HG02943 (cell line): ENCODE measurements around the gene UFD1.

Experiments used
- ATAC-seq: cut with Tn5 transposase; IDR thresholded peaks from one replicate; pipeline ENCODE4 v1.9.1; 2021; ENCODE audit warnings: mild to moderate bottlenecking, low read depth, moderate library complexity; ENCODE audit not compliant: unreplicated experiment

Gene UFD1

GRCh38 chr22:19516378-19517170 is 37.6 kb upstream of the UFD1 start:
- no peak for ATAC-seq

- no peak for ATAC-seq
These were observed 36.8 kb upstream of the UFD1 start for GRCh38 chr22:19515654-19516377.

DNA sequence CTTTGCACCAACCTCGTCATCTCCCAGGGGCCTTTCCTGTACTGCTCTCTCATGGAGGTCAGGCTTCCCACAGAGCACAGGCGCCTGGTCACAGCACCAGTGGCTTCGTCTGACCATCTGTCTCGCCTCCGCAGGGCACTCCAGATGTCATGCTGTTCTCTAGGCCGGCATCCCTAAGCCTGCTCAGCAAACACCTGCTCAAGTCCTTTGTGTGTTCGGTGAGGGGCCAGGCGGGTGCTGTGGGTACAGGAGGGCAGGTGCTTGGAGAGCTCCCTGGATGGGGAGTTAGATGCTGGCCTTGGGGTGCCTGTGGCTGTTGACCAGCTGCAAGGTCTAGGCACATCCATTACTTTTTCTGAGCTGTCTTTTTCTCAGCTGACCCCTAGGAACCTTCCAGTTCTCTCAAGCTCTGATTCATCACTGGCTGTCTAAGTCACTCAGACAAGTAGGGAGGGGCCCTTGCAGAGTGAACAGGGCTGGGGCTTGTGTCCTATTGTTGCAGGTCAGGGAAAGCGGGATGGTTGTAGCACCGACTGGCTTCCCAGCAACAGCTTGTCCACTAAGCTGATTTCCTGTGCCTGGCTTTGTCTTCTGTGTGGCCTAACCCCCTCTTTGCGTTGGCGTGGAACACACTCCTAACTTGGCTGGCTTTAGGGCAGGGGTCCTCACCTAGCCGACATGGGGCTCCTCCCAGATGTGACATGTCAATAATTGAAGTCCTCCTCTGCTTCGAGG is 36.0 kb upstream of the UFD1 start:
- no peak for ATAC-seq

DNA sequence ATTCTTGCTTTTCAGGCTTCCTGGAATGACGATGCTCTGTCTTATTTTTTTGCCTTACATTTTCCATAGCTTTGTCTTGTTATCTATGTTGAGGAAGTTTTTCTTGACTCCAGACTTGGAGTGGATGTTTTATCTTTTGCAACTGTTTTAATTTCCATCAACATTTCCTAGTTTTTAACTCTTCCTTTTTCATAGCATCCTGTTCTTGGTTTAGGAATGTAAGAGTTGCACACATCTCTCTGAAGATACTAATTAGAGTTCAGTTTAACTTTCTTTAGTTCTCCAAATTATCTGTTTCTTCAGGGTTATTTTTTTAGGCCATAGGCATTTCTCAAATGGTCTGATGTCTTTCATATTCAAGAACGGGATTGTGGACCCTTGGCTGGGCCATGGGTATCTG is 34.8 kb upstream of the UFD1 start:
- no peak for ATAC-seq

DNA sequence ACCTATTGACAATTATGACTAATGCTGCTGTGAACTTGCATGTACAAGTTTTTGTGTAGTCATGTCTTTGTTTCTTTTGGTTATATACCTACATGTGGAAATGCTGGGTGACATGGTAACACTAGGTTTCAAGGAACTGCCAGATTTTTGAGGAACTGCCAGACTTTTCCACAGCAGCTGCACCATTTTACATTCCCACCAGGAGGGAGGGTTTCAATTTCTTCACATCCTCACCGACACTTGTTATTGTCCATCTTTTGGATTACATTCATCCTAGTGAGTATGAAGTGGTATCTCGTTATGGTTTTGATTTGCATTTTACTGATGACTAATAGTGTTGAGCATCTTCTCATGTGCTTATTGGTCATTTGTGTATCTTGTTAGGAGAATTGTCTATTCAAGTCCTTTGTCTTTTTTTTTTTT is 31.9 kb upstream of the UFD1 start:
- no peak for ATAC-seq

GRCh38 chr22:19509923-19510322 is 30.9 kb upstream of the UFD1 start:
- no peak for ATAC-seq

DNA sequence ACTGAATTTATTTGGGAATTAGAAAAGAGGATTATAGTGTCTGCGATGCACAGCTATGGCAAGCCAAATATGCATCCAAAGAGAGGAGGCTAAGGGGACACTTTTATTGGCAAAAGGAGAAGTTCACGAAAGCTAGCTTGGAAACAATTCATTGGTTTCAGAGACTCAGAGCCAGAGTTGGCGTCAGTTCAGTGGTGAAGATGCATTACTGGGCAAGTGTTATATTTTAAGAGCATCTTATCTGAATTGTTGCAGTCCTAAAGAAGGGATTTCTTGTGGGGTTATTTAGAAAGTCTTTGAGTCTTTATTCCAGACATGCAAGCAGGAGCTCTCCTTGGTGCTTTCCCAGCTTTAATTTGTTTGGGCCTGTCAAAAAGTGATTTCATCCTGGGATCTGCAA is 30.2 kb upstream of the UFD1 start:
- ATAC-seq = no peak

DNA sequence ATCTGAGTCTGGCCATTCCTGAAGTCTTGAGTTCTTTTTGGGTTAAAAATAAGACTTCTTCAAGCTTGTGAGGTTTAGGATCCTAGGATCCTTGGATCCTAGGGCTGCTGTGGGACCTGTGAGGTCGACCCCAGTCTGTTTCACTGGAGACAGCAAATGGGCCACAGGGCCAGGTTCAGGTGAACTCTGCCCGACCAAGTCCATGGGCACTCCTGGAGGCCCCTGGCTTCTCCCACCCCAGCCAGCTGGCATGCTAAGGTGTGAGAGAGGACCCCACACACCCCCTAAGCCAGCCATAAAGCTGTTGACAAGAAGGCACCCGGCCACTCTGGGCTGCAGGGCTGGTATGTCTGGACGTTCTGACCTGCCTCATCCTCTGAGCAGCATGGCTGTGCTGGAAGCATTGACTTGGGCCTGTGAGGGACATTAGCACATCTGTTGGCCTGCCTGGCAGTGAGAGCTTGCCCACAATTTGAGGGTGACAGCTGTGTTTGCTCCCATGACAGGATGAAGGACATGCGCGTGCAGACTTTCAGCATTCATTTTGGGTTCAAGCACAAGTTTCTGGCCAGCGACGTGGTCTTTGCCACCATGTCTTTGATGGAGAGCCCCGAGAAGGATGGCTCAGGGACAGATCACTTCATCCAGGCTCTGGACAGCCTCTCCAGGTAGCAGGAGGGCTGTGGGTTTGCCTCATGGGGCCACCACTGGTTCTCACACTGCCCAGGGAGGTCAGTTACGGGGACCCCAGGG is 29.2 kb upstream of the UFD1 start:
- ATAC-seq = no peak

GRCh38 chr22:19507534-19507861 is 28.5 kb upstream of the UFD1 start:
- ATAC-seq = no peak

GRCh38 chr22:19506212-19506611 is 27.2 kb upstream of the UFD1 start:
- ATAC-seq = no peak

GRCh38 chr22:19505735-19506126 is 26.7 kb upstream of the UFD1 start:
- no peak for ATAC-seq

DNA sequence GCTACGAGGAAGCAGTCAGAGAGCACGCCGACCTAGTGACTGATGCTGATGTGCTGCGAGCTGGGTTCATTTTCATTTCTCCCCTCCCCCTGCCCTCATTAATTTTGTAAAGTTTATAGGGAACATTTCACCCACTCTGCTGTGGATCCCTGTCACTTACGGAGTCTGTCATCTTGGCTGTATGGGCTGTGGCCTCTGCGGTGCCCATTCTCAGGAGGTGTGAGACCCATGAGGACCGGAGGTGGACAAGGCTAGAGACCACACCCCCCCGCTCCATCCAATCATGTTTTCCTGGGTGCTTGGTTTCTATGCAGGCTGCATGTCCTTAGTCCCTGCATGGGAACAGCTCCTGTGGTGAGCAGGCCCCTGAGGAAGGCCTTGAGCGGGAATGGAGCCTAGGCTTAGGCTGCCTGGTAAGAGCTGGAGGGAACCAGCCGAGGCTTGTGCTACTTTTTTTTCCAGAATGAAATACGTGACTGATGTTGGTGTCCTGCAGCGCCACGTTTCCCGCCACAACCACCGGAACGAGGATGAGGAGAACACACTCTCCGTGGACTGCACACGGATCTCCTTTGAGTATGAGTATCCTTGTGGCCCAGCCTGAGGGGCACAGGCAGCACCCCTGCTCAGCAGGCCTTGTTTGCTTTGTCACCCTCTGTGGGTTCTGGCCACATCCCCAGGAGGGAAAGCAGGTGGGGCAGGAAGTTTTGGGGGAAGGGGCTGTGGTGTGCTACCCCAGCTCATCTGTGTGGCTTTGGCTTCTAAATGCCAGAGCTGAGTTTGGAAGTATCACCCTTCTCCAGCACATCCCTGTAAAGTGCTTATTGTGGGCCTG is 26.1 kb upstream of the UFD1 start:
- no peak for ATAC-seq

DNA sequence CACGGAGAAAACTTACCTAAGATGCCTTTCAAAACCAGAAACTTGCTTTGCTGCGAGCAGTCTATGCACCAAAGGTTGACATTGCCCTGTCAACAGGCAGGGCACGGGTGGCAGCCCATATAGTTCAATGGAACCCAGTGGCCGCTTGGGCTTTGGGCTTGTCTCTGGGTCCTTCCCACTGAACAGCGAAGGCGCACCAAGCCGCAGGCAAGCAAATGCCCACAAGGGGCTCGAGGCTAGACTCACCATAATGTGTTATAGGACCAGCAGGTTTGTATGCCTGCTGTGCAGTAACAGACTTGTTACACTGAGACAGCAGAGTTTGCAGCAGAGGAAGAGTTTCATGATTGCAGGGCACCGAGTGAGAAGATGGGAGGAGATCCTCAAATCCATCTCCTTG is 24.9 kb upstream of the UFD1 start:
- no peak for ATAC-seq

DNA sequence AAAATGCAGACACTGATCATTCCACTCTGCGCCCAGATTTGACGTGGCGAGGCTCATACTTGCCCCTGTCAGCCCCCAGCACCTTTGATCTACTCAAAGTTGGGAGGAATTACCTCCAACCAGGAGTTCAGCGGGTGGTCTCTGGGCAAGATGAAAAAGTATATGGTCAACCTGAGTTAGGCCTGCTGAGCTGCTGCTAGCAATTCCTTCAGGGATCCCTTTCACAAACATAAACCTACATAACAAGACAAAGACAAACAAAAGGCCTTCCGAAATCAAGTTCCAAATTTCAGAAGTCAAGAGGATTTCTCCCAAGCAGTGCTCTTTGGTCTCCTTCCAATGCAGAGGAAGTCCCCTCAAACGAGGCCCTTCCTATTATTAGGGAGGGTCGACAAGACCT is 24.4 kb upstream of the UFD1 start:
- no peak for ATAC-seq

- no peak for ATAC-seq
These were observed 23.0 kb upstream of the UFD1 start for GRCh38 chr22:19501897-19502447.

GRCh38 chr22:19499880-19500242 is 20.9 kb upstream of the UFD1 start:
- no peak for ATAC-seq

- ATAC-seq = no peak
These were observed 20.4 kb upstream of the UFD1 start for GRCh38 chr22:19499236-19499879.

DNA sequence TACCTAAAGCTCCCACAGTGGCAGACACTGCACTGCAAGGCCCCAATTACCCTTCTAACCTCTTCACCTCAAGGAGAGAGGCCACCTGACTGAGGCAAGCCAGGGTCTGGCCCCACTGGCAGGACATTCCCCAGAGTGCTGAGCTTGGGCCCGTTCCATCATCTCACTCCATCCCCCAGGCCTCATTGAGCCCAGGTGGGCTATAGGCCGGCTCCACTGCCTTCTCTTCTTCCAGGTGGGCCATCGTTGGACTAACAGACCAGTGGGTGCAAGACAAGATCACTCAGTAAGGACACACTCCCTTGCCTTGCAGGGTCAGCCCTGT is 19.8 kb upstream of the UFD1 start:
- no peak for ATAC-seq

DNA sequence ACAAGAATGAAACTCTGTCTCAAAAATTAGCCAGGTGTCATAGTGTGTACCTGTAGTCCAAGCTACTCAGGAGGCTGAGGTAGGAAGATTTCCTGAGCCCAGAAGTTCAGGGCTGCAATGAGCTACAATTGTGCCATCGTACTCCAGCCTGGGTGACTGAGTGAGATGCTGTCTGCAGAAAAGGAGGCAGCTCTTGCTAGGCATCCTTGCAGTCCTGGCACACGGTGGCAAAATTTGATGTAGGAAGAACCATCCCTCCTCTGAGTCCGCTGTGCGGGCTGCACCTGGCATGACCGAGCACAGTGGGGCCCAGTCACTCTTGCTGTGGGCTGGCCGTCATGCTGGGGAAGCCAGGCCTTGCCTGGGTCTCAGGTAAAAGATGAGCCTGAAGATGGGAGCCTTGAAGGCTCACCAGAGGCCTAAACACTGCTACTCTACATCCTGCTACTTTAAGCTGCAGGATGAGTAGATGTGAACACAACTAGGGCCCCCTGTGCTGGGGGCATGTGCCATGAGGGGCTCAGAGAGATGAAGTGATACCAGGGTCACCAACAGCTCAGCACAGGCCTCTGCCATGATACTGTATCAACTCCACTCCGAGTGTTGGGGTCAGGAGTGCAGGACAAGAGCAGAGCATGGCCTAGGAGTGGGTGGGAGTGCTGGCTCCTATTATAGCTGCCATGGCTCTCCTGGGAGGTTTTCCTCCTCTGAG is 19.3 kb upstream of the UFD1 start:
- no peak for ATAC-seq
